GM19238 (cell line): ENCODE data around the gene INSL3.

Experiments used
- DNase-seq: peaks from one replicate; pipeline ENCODE4 v3.0.0; 2011; ENCODE audit warnings: low spot score; ENCODE audit not compliant: insufficient read length

The INSL3 gene

GRCh38 chr19:17846146-17846545 lies 24.8 kb upstream of the INSL3 start:
- no peak for DNase-seq

- DNase-seq = no peak
Observed at GRCh38 chr19:17843908-17844490, 22.7 kb upstream of the INSL3 start.

GRCh38 chr19:17843292-17843827 lies 22.0 kb upstream of the INSL3 start:
- DNase-seq = no peak

GRCh38 chr19:17842663-17843291 lies 21.5 kb upstream of the INSL3 start:
- no peak for DNase-seq

GRCh38 chr19:17841810-17842662 lies 20.7 kb upstream of the INSL3 start:
- no peak for DNase-seq

GRCh38 chr19:17841371-17841809 lies 20.1 kb upstream of the INSL3 start:
- no peak for DNase-seq

GRCh38 chr19:17840019-17840418 lies 18.7 kb upstream of the INSL3 start:
- DNase-seq = no peak

GRCh38 chr19:17837972-17838371 lies 16.7 kb upstream of the INSL3 start:
- DNase-seq = no peak

GRCh38 chr19:17836530-17836929 lies 15.2 kb upstream of the INSL3 start:
- no peak for DNase-seq

GRCh38 chr19:17835182-17836006 lies 14.1 kb upstream of the INSL3 start:
- DNase-seq = no peak

- no peak for DNase-seq
Observed at GRCh38 chr19:17834350-17835181, 13.2 kb upstream of the INSL3 start.

GRCh38 chr19:17832443-17833208 lies 11.3 kb upstream of the INSL3 start:
- DNase-seq = no peak

- no peak for DNase-seq
Observed at GRCh38 chr19:17831419-17831888, 10.1 kb upstream of the INSL3 start.

- DNase-seq = peak; percentile 66
Observed at GRCh38 chr19:17830567-17831418, 9.5 kb upstream of the INSL3 start.

GRCh38 chr19:17829855-17830566 lies 8.7 kb upstream of the INSL3 start:
- DNase-seq = no peak

GRCh38 chr19:17826508-17827056 lies 5.3 kb upstream of the INSL3 start:
- DNase-seq = no peak

GRCh38 chr19:17824339-17824738 lies 3.0 kb upstream of the INSL3 start:
- DNase-seq = no peak
